ENCODE results near the gene RELA. TPM values are rescaled to one million over a fixed set of nuclear protein-coding genes. Genes with fewer than 3 reads are reported as not detected.

Gene RELA
- total and polyA plus RNA-seq, 10 of the 15 experiments (the other 5 are each of a cell fraction or from before 2014, with no cell fraction given): 5.1 to 56.4 (median 34.2) TPM

GRCh38 chr11:65650547-65651338 lies 12.0 kb downstream of the RELA start:
- TF ChIP-seq ZNF207 (IDR thresholded peaks at IDR 0.05; ENCODE audit: borderline replicate concordance): no peak
- TF ChIP-seq, protein P1, sequence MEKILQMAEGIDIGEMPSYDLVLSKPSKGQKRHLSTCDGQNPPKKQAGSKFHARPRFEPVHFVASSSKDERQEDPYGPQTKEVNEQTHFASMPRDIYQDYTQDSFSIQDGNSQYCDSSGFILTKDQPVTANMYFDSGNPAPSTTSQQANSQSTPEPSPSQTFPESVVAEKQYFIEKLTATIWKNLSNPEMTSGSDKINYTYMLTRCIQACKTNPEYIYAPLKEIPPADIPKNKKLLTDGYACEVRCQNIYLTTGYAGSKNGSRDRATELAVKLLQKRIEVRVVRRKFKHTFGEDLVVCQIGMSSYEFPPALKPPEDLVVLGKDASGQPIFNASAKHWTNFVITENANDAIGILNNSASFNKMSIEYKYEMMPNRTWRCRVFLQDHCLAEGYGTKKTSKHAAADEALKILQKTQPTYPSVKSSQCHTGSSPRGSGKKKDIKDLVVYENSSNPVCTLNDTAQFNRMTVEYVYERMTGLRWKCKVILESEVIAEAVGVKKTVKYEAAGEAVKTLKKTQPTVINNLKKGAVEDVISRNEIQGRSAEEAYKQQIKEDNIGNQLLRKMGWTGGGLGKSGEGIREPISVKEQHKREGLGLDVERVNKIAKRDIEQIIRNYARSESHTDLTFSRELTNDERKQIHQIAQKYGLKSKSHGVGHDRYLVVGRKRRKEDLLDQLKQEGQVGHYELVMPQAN (conservative IDR thresholded peaks at IDR 0.05): no peak
- 0 out of 4 replicates have a peak, but pooled peaks of 1 of the 2 experiments have one; percentile 46 for TF ChIP-seq SRF (IDR thresholded peaks at IDR 0.05; ENCODE audit: low read depth in 2 of 2, low read length in 2 of 2)
- no peak for TF ChIP-seq RB1 (IDR thresholded peaks at IDR 0.05; ENCODE audit: borderline replicate concordance)
- SMC1A ChIA-PET (ENCODE audit: uncharacterized antibody, unreplicated experiment): interaction anchor here (3.1 to 4.0 kb wide), 2 partner anchors 12 kb away, joined by 19 to 33 read pairs; partner anchors contain the start of genes RELA and SIPA1
- no peak overlapping the region for H3K27ac ChIP-seq (ENCODE audit: control insufficient read depth, insufficient read depth)
- in situ Hi-C loops (cut with MboI) (no loop called here), intact Hi-C loops (cut with micrococcal nuclease; ENCODE audit: unreplicated experiment) (no loop called here)
- CTCF ChIA-PET: interaction anchor here (0.6 to 3.5 kb wide), 2 partner anchors 25 to 833 kb away, joined by 3 to 18 read pairs; no protein-coding TSS in a partner anchor
- RAD21 ChIA-PET (ENCODE audit: unreplicated experiment): interaction anchor here (1.9 to 2.7 kb wide), 3 partner anchors 10 to 36 kb away, joined by 4 to 23 read pairs (median 9); partner anchors contain the start of genes PCNX3 and SIPA1
- H3K79me2 ChIP-seq (ENCODE audit: control insufficient read depth, insufficient read depth, low read length): no peaks in the 10 kb centered on the region; the same call in none of the 2 replicates
- ATAC-seq: no peak
- peaks cover 23 to 34% of the 10 kb centered on the region in 2 experiments for H3K36me3 ChIP-seq (ENCODE audit: control insufficient read depth in 2 of 2, insufficient read depth in 2 of 2, low read length in 1 of 2)
- no peaks in the 10 kb centered on the region for H3K27me3 ChIP-seq (replicated peaks in 1 of 2; ENCODE audit: control insufficient read depth in 2 of 2, insufficient read depth in 2 of 2, low read length in 1 of 2)
- POLR2A ChIA-PET: interaction anchor here (0.5 to 7.9 kb wide), 3 partner anchors 10 to 55 kb away, joined by 4 to 100 read pairs (median 49); partner anchors contain the start of genes RELA and SIPA1
- BruUV-seq (replicated peaks): no TSS peak
- H3K4me1 ChIP-seq (ENCODE audit: control insufficient read depth, insufficient read depth, low read length): peaks cover 16% of the 10 kb centered on the region
- WGBS (ENCODE audit: insufficient coverage, insufficient replicate concordance, low lambda C conversion rate, missing lambda C conversion rate): 78% methylated on average over 16 of the region's 20 CpGs
- H3K4me3 ChIP-seq: no peak overlapping the region
- H3K4me2 ChIP-seq (ENCODE audit: control insufficient read depth, insufficient read depth): no peak overlapping the region
- H2AFZ ChIP-seq (ENCODE audit: control insufficient read depth, low read depth, low read length): no peak overlapping the region
- DNase-seq (ENCODE audit: low read depth, low spot score): no peak
- no peaks in the 10 kb centered on the region for H4K20me1 ChIP-seq (ENCODE audit: control insufficient read depth, insufficient read depth)
- H3K9ac ChIP-seq (ENCODE audit: control insufficient read depth, insufficient read depth, low read length): no peak overlapping the region
- no peaks in the 10 kb centered on the region for H3K9me3 ChIP-seq (replicated peaks; ENCODE audit: control insufficient read depth, insufficient read depth, low read length)
- no peak for FAIRE-seq
